Measurements from ENCODE around the gene RFT1.
"Not testable (repeated sequence)": the region's sequence is repeated elsewhere in the genome, so short reads cannot be mapped to it uniquely, and the experiment has no call there.

RFT1 gene

GRCh38 chr3:53154881-53155285 lies 24.6 kb upstream of the RFT1 start:
- no peak overlapping the region for H3K4me3 ChIP-seq (ENCODE audit: low read depth, low read length)
- peaks cover 20% of the 10 kb centered on the region for H3K4me1 ChIP-seq (ENCODE audit: control insufficient read depth, insufficient read depth, low read length, unreplicated experiment)
- H3K79me2 ChIP-seq (ENCODE audit: control insufficient read depth, insufficient read depth, low read length, unreplicated experiment): no peaks in the 10 kb centered on the region
- peaks cover 7% of the 10 kb centered on the region; the same call in 1 of the 2 replicates for H3K27me3 ChIP-seq (ENCODE audit: insufficient read depth, low read length)
- H3K27ac ChIP-seq (ENCODE audit: low read depth, low read length): no peak overlapping the region
- no peaks in the 10 kb centered on the region for H3K36me3 ChIP-seq (ENCODE audit: insufficient read depth, low read length)
- H2AFZ ChIP-seq (ENCODE audit: low read length, unreplicated experiment): no peak overlapping the region

GRCh38 chr3:53153980-53154379 lies 23.7 kb upstream of the RFT1 start:
- H3K36me3 ChIP-seq (ENCODE audit: insufficient read depth, low read length): no peaks in the 10 kb centered on the region
- H3K4me3 ChIP-seq (ENCODE audit: low read depth, low read length): no peak overlapping the region
- H3K27me3 ChIP-seq (ENCODE audit: insufficient read depth, low read length): peaks cover 7% of the 10 kb centered on the region; the same call in 1 of the 2 replicates
- peaks cover 14% of the 10 kb centered on the region for H3K4me1 ChIP-seq (ENCODE audit: control insufficient read depth, insufficient read depth, low read length, unreplicated experiment)
- no peak overlapping the region for H3K27ac ChIP-seq (ENCODE audit: low read depth, low read length)
- no peaks in the 10 kb centered on the region for H3K79me2 ChIP-seq (ENCODE audit: control insufficient read depth, insufficient read depth, low read length, unreplicated experiment)
- no peak overlapping the region for H2AFZ ChIP-seq (ENCODE audit: low read length, unreplicated experiment)

DNA sequence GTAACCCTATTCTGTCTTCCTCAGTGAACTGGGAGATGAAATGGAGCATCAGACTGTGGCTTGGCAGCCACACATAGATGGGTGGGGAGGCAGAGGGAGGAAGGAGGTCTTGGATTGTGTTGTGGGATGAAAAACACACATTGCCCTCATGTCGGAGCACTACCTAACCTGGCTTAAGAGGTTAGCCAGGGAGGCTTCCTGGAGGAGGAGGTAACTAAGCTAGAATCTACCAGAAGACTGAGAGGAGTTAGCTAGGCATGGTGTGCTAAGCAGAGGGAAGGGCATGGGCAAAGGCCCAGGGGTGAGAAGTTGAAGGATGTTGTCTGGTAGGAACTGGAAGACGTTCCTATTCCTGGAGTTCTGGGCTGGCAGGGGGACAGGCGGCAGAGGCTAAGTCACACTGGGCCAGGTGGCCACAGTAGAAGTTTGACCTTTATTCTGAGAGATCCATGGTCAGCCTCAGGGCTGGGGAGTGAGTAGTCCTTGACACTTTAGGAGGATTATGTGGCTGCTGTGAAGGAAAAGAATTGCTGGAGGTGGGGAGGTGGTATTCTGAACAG lies 23.1 kb upstream of the RFT1 start:
- Histone ChIP-seq H3K27me3 (ENCODE audit: insufficient read depth, low read length) (peaks cover 7% of the 10 kb centered on the region; the same call in 1 of the 2 replicates), H2AFZ (ENCODE audit: low read length, unreplicated experiment) (no peak overlapping the region), H3K27ac (ENCODE audit: low read depth, low read length) (no peak overlapping the region), H3K4me1 (ENCODE audit: control insufficient read depth, insufficient read depth, low read length, unreplicated experiment) (peaks cover 14% of the 10 kb centered on the region), H3K79me2 (ENCODE audit: control insufficient read depth, insufficient read depth, low read length, unreplicated experiment) (no peaks in the 10 kb centered on the region), H3K4me3 (ENCODE audit: low read depth, low read length) (no peak overlapping the region), H3K36me3 (ENCODE audit: insufficient read depth, low read length) (no peaks in the 10 kb centered on the region)

DNA sequence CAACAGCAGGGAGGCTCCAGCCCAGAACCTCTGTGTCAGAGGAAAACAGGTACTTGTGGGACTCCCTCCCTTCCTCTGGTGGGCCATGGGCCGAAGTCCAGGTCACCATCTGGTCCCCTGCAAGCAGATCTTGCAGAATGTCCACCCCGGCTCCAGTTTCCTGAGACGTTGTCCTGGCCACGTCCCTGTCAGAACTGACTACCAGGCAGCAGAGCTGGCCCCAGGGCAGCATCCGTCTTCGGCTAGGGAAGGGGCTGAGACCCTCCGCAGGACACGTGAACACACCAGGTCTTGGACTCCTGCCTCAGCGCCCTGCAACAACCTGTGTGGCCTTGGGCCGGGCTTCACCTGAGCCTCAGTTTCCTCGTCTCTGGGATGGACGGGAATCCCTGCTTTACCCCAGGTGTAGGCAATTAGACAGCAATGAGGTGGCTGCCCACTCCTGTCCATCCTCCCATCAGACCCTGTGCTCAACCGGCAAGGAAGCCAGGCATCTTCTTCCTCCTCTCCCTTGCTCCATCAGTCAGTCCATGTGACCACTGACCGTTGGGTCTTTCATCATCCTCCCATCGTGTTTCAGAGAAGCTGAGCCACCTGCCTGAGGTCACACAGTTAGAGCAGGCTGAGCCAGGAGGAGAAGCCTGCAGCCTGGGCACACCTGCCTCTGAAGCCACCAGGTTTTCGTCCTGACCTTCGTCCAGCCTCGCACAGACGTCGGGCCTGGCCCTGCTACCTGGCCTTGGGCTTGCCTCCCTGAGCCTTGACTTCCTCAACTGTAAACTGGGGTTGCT lies 21.8 kb upstream of the RFT1 start:
- H3K4me3 ChIP-seq (ENCODE audit: low read depth, low read length): no peak overlapping the region

GRCh38 chr3:53151465-53151864 lies 21.2 kb upstream of the RFT1 start:
- Histone ChIP-seq H3K27ac (ENCODE audit: low read depth, low read length) (no peak overlapping the region), H3K79me2 (ENCODE audit: control insufficient read depth, insufficient read depth, low read length, unreplicated experiment) (no peaks in the 10 kb centered on the region), H3K4me3 (ENCODE audit: low read depth, low read length) (no peak overlapping the region), H3K4me1 (ENCODE audit: control insufficient read depth, insufficient read depth, low read length, unreplicated experiment) (peaks cover 14% of the 10 kb centered on the region), H2AFZ (ENCODE audit: low read length, unreplicated experiment) (no peak overlapping the region), H3K36me3 (ENCODE audit: insufficient read depth, low read length) (no peaks in the 10 kb centered on the region), H3K27me3 (ENCODE audit: insufficient read depth, low read length) (no peaks in the 10 kb centered on the region)

More for the DNA sequence above, 21.8 kb upstream of the RFT1 start:
- no peaks in the 10 kb centered on the region for H3K79me2 ChIP-seq (ENCODE audit: control insufficient read depth, insufficient read depth, low read length, unreplicated experiment)
- no peaks in the 10 kb centered on the region for H3K36me3 ChIP-seq (ENCODE audit: insufficient read depth, low read length)
- no peak overlapping the region for H3K27ac ChIP-seq (ENCODE audit: low read depth, low read length)
- peaks cover 5% of the 10 kb centered on the region; the same call in 1 of the 2 replicates for H3K27me3 ChIP-seq (ENCODE audit: insufficient read depth, low read length)
- H2AFZ ChIP-seq (ENCODE audit: low read length, unreplicated experiment): no peak overlapping the region
- peaks cover 14% of the 10 kb centered on the region for H3K4me1 ChIP-seq (ENCODE audit: control insufficient read depth, insufficient read depth, low read length, unreplicated experiment)

DNA sequence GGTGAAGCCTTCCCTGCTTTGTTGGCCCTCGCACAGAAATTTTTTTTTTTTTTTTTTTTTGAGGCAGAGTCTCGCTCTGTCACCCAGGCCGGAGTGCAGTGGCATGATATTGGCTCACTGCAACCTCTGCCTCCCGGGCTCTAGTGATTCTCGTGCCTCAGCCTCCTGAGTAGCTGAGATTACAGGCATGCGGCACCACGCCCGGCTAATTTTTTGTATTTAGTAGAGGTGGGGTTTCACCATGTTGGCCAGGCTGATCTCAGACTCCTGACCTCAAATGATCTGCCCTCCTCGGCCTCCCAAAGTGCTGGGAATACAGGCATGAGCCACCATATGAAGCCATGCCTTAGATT lies 20.8 kb upstream of the RFT1 start:
- not testable (repeated sequence) for H3K4me3 ChIP-seq (ENCODE audit: low read depth, low read length); H3K27me3 ChIP-seq (ENCODE audit: insufficient read depth, low read length); H2AFZ ChIP-seq (ENCODE audit: low read length, unreplicated experiment); H3K27ac ChIP-seq (ENCODE audit: low read depth, low read length); H3K36me3 ChIP-seq (ENCODE audit: insufficient read depth, low read length); H3K79me2 ChIP-seq (ENCODE audit: control insufficient read depth, insufficient read depth, low read length, unreplicated experiment)
- peaks cover 14% of the 10 kb centered on the region for H3K4me1 ChIP-seq (ENCODE audit: control insufficient read depth, insufficient read depth, low read length, unreplicated experiment)

DNA sequence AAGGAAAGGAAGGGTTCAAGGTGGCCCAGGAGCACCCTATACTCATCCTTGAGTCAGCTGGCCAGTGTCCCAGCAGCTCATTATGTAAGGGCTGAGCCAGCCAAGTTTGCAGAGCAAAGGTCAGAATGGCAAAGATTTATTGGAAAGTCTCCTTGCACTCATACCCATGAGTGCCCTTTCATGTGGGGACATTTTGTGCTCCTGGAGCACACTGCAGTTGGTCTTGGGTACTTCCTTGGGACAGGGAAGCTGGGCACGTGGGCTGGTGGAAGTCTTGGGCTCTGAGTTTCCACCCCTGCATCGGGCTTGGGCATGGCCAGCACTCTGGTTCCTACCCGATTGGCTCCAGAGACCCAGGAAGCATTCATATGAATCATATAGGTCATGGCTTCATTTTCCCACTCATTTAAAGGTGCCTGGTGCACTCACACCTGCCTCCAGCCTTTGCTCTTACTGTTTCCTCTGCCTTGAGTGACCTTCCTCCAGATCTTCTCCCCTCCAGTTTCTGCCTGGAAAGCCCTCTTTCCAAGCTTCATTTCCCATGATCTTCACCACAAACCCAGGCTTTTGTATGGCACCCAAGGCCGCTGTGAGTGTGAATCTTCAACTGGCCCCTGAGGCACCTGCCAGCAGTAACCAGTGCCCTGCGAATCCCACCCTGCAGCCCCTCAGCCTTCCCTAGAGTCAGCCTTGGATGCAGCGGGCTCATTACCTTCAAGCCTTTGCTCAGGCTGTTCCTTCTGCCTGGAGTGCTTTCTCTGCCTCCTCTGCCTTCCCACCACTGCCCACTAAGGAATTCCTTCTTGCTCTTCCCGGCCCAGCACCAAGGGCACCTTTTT lies 20.2 kb upstream of the RFT1 start:
- no peak overlapping the region for H3K27ac ChIP-seq (ENCODE audit: low read depth, low read length)
- no peak overlapping the region for H3K4me3 ChIP-seq (ENCODE audit: low read depth, low read length)
- no peaks in the 10 kb centered on the region for H3K36me3 ChIP-seq (ENCODE audit: insufficient read depth, low read length)
- no peaks in the 10 kb centered on the region for H3K79me2 ChIP-seq (ENCODE audit: control insufficient read depth, insufficient read depth, low read length, unreplicated experiment)
- no peak overlapping the region for H2AFZ ChIP-seq (ENCODE audit: low read length, unreplicated experiment)
- peaks cover 14% of the 10 kb centered on the region for H3K4me1 ChIP-seq (ENCODE audit: control insufficient read depth, insufficient read depth, low read length, unreplicated experiment)
- H3K27me3 ChIP-seq (ENCODE audit: insufficient read depth, low read length): no peaks in the 10 kb centered on the region

DNA sequence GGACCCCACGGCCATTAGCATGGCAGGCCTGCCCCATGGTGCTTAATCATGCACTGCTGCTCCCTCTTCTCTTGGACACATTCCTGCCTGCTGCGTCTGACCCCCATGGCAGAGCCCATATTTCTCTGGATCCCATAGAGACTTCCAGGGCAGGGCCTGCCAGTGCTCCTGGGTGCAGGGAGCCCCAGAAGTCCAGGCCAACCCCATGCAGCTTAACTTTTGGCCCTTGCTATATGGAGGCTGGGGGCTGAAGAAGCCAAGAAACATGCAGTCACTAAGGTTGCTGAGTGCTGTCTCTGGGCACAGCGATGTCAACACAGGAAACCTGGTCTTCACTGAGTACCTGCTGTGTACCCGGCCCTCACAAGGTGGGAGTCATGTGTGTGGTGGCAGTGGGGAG lies 19.5 kb upstream of the RFT1 start:
- H3K4me1 ChIP-seq (ENCODE audit: control insufficient read depth, insufficient read depth, low read length, unreplicated experiment): peaks cover 14% of the 10 kb centered on the region

DNA sequence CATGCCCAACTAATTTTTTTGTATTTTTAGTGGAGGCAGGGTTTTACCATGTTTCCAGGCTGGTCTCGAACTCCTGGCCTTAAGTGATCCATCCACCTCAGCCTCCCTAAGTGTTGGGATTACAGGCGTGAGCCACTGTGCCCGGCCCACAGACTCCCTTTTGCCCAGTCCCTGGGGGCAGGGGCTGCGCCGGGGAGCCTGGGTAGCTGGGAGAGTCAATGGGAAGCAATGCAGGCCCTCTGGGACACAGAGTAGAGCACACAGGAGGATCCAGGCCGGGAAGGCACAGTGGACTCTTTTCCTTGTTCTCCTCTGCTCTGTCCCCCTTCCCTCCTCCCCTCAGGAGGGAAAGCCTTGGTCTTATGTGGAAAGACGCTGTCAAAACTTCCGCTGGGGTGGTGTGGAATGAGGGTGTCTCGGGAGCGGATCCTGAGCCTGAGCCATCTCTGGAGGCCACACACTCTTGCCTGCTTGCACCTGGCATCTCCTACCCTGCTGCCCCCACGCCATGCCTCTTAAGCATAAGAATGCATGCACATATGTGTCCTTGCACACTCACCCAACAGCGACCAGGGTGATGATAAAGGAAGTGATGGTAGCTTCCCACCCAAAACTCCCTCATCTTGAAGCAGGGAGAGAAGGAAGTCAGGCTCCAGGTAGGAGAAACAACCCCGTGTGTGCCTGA lies 18.9 kb upstream of the RFT1 start:
- Histone ChIP-seq H3K27me3 (ENCODE audit: insufficient read depth, low read length) (no peaks in the 10 kb centered on the region), H3K79me2 (ENCODE audit: control insufficient read depth, insufficient read depth, low read length, unreplicated experiment) (no peaks in the 10 kb centered on the region), H2AFZ (ENCODE audit: low read length, unreplicated experiment) (no peak overlapping the region), H3K36me3 (ENCODE audit: insufficient read depth, low read length) (no peaks in the 10 kb centered on the region), H3K4me1 (ENCODE audit: control insufficient read depth, insufficient read depth, low read length, unreplicated experiment) (peaks cover 14% of the 10 kb centered on the region), H3K27ac (ENCODE audit: low read depth, low read length) (no peak overlapping the region), H3K4me3 (ENCODE audit: low read depth, low read length) (no peak overlapping the region)

More for the DNA sequence above, 19.5 kb upstream of the RFT1 start:
- H3K27me3 ChIP-seq (ENCODE audit: insufficient read depth, low read length): no peaks in the 10 kb centered on the region
- no peak overlapping the region for H3K4me3 ChIP-seq (ENCODE audit: low read depth, low read length)
- H3K79me2 ChIP-seq (ENCODE audit: control insufficient read depth, insufficient read depth, low read length, unreplicated experiment): no peaks in the 10 kb centered on the region
- H2AFZ ChIP-seq (ENCODE audit: low read length, unreplicated experiment): no peak overlapping the region
- H3K27ac ChIP-seq (ENCODE audit: low read depth, low read length): no peak overlapping the region
- no peaks in the 10 kb centered on the region for H3K36me3 ChIP-seq (ENCODE audit: insufficient read depth, low read length)

DNA sequence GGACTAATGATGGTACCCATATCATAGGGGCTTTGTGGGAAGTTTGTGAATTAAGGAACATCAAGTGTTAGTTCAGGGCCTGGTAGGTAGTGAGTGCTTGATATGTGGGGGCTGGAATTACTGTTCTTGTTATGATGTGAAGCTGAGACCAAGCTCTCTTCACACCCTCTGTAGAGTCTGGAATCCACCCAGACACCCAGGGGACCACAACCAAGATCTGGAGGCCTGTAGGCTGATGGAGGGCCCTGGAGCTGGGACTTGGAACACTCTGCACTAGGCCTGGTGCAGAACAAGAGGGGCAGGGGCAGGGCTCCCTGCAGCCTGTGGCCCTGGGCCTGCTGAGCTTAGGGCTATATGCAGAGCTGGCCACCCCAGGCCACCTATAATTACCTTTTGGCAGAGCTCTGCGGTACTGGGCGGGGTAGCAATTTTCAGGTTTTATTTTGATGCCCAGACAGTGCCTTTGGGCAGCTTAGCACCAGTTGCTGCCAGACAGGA lies 17.7 kb upstream of the RFT1 start:
- H3K4me3 ChIP-seq (ENCODE audit: low read depth, low read length): no peak overlapping the region
- peaks cover 14% of the 10 kb centered on the region for H3K4me1 ChIP-seq (ENCODE audit: control insufficient read depth, insufficient read depth, low read length, unreplicated experiment)
- H3K27ac ChIP-seq (ENCODE audit: low read depth, low read length): no peak overlapping the region
- no peaks in the 10 kb centered on the region for H3K79me2 ChIP-seq (ENCODE audit: control insufficient read depth, insufficient read depth, low read length, unreplicated experiment)
- no peak overlapping the region for H2AFZ ChIP-seq (ENCODE audit: low read length, unreplicated experiment)
- H3K36me3 ChIP-seq (ENCODE audit: insufficient read depth, low read length): no peaks in the 10 kb centered on the region
- no peaks in the 10 kb centered on the region for H3K27me3 ChIP-seq (ENCODE audit: insufficient read depth, low read length)
